OCI-LY1 (cell line): ENCODE data around the gene LRRC42.

Experiments used
- H2AFZ ChIP-seq: fragments of 200-600 bp; sonication (generic), shearing (Covaris generic); 2 replicates; pipeline ENCODE4 v1.6.0; 2014; ENCODE audit warnings: antibody characterized with exemption, mild to moderate bottlenecking, low read length
- H3F3A ChIP-seq: fragments of 200-600 bp; sonication (generic), shearing (Covaris generic); 2 replicates; pipeline ENCODE4 v1.6.0; 2014; ENCODE audit warnings: mild to moderate bottlenecking, antibody characterized with exemption, low read length, moderate library complexity; ENCODE audit not compliant: insufficient read depth
- H3K27ac ChIP-seq: fragments of 200-600 bp; sonication (generic); 2 replicates; pipeline ENCODE4 v1.5.1; 2014; ENCODE audit warnings: low read length, mixed run types, mild to moderate bottlenecking, low read depth; ENCODE audit not compliant: poor library complexity, severe bottlenecking
- H3K27me3 ChIP-seq: fragments of 200-600 bp; sonication (generic); 2 replicates; pipeline ENCODE4 v1.6.0; 2014; ENCODE audit warnings: antibody characterized with exemption, mild to moderate bottlenecking, low read length, moderate library complexity; ENCODE audit not compliant: insufficient read depth
- H3K36me3 ChIP-seq: fragments of 200-600 bp; sonication (generic); 2 replicates; pipeline ENCODE4 v1.6.1; 2014; ENCODE audit warnings: mild to moderate bottlenecking, antibody characterized with exemption, low read length, moderate library complexity, mixed read lengths; ENCODE audit not compliant: insufficient read depth
- H3K4me1 ChIP-seq: fragments of 200-600 bp; sonication (generic); 2 replicates; pipeline ENCODE4 v1.5.1; 2014; ENCODE audit warnings: mild to moderate bottlenecking, low read length, moderate library complexity; ENCODE audit not compliant: insufficient read depth, severe bottlenecking
- H3K4me2 ChIP-seq: fragments of 200-600 bp; sonication (generic), shearing (Covaris generic); 2 replicates; pipeline ENCODE4 v1.6.1; 2014; ENCODE audit warnings: low read length
- H3K4me3 ChIP-seq: fragments of 200-600 bp; sonication (generic); 2 replicates; pipeline ENCODE4 v1.5.1; 2014; ENCODE audit warnings: low read length, low read depth, mild to moderate bottlenecking, mixed read lengths; ENCODE audit not compliant: poor library complexity, severe bottlenecking
- H3K79me2 ChIP-seq: fragments of 200-600 bp; shearing (Covaris generic); 2 replicates; pipeline ENCODE4 v1.6.1; 2016; ENCODE audit warnings: mixed run types, low read length, mixed read lengths; ENCODE audit not compliant: insufficient read depth
- H3K9ac ChIP-seq: fragments of 200-600 bp; sonication (generic), shearing (Covaris generic); 2 replicates; pipeline ENCODE4 v1.6.1; 2014; ENCODE audit warnings: mild to moderate bottlenecking, low read length, mixed read lengths
- H3K9me2 ChIP-seq: fragments of 200-600 bp; sonication (generic), shearing (Covaris generic); 2 replicates; pipeline ENCODE4 v1.6.1; 2014; ENCODE audit warnings: low read depth, mild to moderate bottlenecking, low read length, mixed read lengths
- H3K9me3 ChIP-seq: fragments of 200-600 bp; shearing (Covaris generic); 2 replicates; pipeline ENCODE4 v1.6.1; 2014; ENCODE audit warnings: low read length, mixed read lengths
- H4K20me1 ChIP-seq: fragments of 200-600 bp; sonication (generic), shearing (Covaris generic); 2 replicates; pipeline ENCODE4 v1.6.0; 2016; ENCODE audit warnings: mild to moderate bottlenecking, low read length; ENCODE audit not compliant: insufficient read depth
- CTCF ChIP-seq: fragments of 200-600 bp; sonication (generic), shearing (Covaris generic); IDR thresholded peaks from 2 replicates; pipeline ENCODE4 v1.5.1; 2017; ENCODE audit warnings: mild to moderate bottlenecking, antibody characterized with exemption, low read length, moderate library complexity, mixed read lengths
- EZH2 ChIP-seq: fragments of 200-600 bp; sonication (generic), shearing (Covaris generic); IDR thresholded peaks from 2 replicates; pipeline ENCODE4 v1.8.0; 2017; ENCODE audit warnings: borderline replicate concordance, mixed run types, mild to moderate bottlenecking, antibody characterized with exemption, low read length, moderate library complexity, mixed read lengths

Gene LRRC42

DNA sequence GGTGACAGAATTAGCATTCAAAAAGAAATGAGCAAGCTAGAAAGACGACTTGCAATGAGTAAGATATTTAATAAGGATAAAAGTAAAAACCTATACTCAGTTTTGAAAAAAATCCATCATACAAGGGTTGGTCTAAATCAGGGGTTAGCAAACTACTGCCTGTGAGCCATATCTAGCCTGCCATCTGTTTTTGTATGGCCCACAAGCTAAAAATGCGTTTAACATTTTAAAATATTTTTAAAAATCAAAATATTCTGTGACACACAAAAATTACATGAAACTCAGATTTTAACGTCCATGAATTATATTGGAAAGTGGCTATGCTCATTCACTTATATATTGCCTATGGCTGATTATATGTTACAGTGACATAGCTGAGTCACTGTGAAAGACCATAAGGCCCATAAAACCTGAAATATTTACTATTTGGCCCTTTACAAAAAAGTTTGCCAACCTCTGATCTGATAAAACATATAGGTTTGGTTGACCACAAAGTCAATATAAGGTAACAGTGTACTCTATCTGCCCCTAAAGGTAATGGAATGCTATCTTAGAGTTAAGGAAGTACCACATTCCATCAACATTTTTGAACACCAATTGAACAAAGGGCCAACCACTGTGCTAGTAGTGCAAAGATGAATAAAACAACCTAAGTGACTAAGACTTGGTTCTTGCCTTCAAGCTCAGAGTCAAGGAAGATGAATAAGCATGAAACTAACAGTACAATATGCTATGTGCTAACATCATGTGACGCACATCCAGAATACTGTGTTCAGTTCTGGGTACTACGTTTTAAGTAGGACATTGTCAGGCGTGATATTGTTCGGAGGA is 3.8 kb upstream of the LRRC42 start:
- Histone ChIP-seq H3K79me2 (peaks cover 27% of the 10 kb centered on the region), H3K36me3 (peaks cover 26% of the 10 kb centered on the region), H3K4me1 (peaks cover 27% of the 10 kb centered on the region), H3K27ac (no peak overlapping the region), H3K9me3 (no peaks in the 10 kb centered on the region), H2AFZ (no peak overlapping the region), H4K20me1 (no peaks in the 10 kb centered on the region), H3K4me3 (no peak overlapping the region), H3K27me3 (no peaks in the 10 kb centered on the region), H3F3A (no peaks in the 10 kb centered on the region), H3K9ac (no peak overlapping the region), H3K4me2 (0 out of 2 replicates have a peak overlapping the region, but pooled peaks have one; percentile 0), H3K9me2 (no peaks in the 10 kb centered on the region)
- TF ChIP-seq EZH2 (no peak), CTCF (no peak)

DNA sequence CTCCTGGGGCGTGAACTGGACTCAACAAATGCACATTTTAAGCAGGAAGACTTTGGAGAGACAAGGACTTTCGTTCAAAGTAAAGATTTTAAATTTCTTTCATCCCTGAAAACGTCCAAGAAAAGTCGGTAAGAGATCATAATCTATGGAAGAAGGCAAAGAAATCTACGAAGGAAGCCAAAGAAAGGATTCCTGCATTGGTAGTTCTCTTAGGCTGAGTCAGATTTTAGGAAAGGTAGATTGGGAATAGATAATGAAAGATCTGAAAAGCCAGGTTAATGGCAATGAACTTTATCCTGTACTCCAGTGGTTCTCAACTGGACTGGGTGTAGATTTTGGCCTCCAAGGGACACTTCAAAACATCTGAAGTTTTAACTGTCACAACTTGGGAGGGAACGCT is 3.1 kb upstream of the LRRC42 start:
- no peaks in the 10 kb centered on the region for H3K27me3 ChIP-seq
- no peaks in the 10 kb centered on the region for H3K9me3 ChIP-seq
- H3K79me2 ChIP-seq = peaks cover 27% of the 10 kb centered on the region
- no peaks in the 10 kb centered on the region for H3F3A ChIP-seq
- H3K4me2 ChIP-seq = no peak overlapping the region
- H2AFZ ChIP-seq = no peak overlapping the region
- no peak overlapping the region for H3K27ac ChIP-seq
- no peaks in the 10 kb centered on the region for H3K9me2 ChIP-seq
- H4K20me1 ChIP-seq = no peaks in the 10 kb centered on the region
- peaks cover 34% of the 10 kb centered on the region for H3K4me1 ChIP-seq
- H3K4me3 ChIP-seq = no peak overlapping the region
- peaks cover 19% of the 10 kb centered on the region for H3K36me3 ChIP-seq
- no peak for TF ChIP-seq EZH2
- no peak for TF ChIP-seq CTCF
- no peak overlapping the region for H3K9ac ChIP-seq

DNA sequence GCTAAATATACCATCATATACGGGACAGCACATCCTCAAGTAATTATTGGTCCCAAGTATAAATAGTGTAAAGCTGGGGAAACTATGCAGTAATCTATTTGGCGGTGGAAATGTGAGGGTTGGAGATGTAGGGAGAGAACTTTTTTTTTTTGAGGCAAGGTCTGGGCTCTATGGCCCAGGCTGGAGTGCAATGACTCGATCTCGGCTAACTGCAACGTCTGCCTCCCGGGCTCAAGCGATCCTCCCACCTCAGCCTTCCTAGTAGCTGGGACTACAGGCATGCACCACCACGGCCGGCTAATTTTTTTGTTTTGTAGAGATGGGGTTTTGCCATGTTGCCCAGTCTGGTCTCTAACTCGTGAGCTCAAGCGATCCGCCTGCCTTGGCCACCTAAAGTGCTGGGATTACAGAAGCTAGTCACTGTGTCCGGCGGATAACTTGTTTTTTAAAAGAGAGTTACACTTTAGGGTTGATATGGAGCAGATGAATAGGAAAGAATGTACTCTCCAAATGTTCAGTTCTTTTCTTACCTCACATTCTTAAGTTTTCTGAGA is 2.6 kb upstream of the LRRC42 start:
- Histone ChIP-seq H3K79me2 (peaks cover 27% of the 10 kb centered on the region), H3K27ac (peak overlapping the region; percentile 64), H4K20me1 (no peaks in the 10 kb centered on the region), H3K9me2 (no peaks in the 10 kb centered on the region), H3K4me1 (peaks cover 39% of the 10 kb centered on the region), H3K4me3 (peak overlapping the region; percentile 96), H2AFZ (no peak overlapping the region), H3K4me2 (peak overlapping the region; percentile 100), H3K9me3 (no peaks in the 10 kb centered on the region), H3K27me3 (no peaks in the 10 kb centered on the region), H3K36me3 (peaks cover 14% of the 10 kb centered on the region), H3F3A (no peaks in the 10 kb centered on the region), H3K9ac (peak overlapping the region; percentile 97)
- TF ChIP-seq EZH2 (no peak), CTCF (no peak)
